Neural progenitor cell (in vitro differentiated cells): ENCODE measurements around the gene LCAT. TPM values are rescaled to one million over a fixed set of nuclear protein-coding genes. Genes with fewer than 3 reads are reported as not detected.

Experiments used
- DNase-seq: peaks from one replicate; pipeline ENCODE4 v3.0.0-alpha.2; 2016; ENCODE audit warnings: low spot score
- H2AFZ ChIP-seq: fragments of 200-600 bp; sonication (generic); replicated peaks from 2 replicates; pipeline ENCODE4 v1.6.1; 2016; ENCODE audit warnings: antibody characterized with exemption
- H3F3A ChIP-seq: fragments of 200-600 bp; sonication (generic); 2 replicates; pipeline ENCODE4 v1.6.1; 2016; ENCODE audit warnings: antibody characterized with exemption, low read depth
- H3K27ac ChIP-seq: fragments of 200-600 bp; sonication (generic); 2 replicates; pipeline ENCODE4 v1.5.1; 2016; ENCODE audit warnings: mild to moderate bottlenecking
- H3K27me3 ChIP-seq: fragments of 200-600 bp; sonication (generic); 2 replicates; pipeline ENCODE4 v1.6.1; 2016; ENCODE audit warnings: mild to moderate bottlenecking, moderate library complexity
- H3K36me3 ChIP-seq: fragments of 200-600 bp; sonication (generic); 2 replicates; pipeline ENCODE4 v1.5.1; 2016
- H3K4me1 ChIP-seq: fragments of 200-600 bp; sonication (generic); 2 replicates; pipeline ENCODE4 v1.6.1; 2016; ENCODE audit warnings: mixed run types
- H3K4me2 ChIP-seq: fragments of 200-600 bp; sonication (generic); 2 replicates; pipeline ENCODE4 v1.6.1; 2016
- H3K4me3 ChIP-seq: fragments of 200-600 bp; sonication (generic); 2 replicates; pipeline ENCODE4 v1.5.1; 2016
- H3K79me2 ChIP-seq: fragments of 200-600 bp; sonication (generic); 2 replicates; pipeline ENCODE4 v1.6.1; 2016; ENCODE audit warnings: low read depth
- H3K9ac ChIP-seq: fragments of 200-600 bp; sonication (generic); 2 replicates; pipeline ENCODE4 v1.6.1; 2016
- H3K9me3 ChIP-seq: fragments of 200-600 bp; sonication (generic); 2 replicates; pipeline ENCODE4 v1.5.1; 2016; ENCODE audit warnings: low read depth
- H4K20me1 ChIP-seq: fragments of 200-600 bp; sonication (generic); 2 replicates; pipeline ENCODE4 v1.6.1; 2016; ENCODE audit warnings: low read depth
- H3K27ac Mint-ChIP-seq: 3 replicates; pipeline ENCODE4 v1.8.0; 2021; ENCODE audit warnings: mixed read lengths
- H3K27me3 Mint-ChIP-seq: 2 replicates; pipeline ENCODE4 v1.8.0; 2022; ENCODE audit warnings: low read depth, mild to moderate bottlenecking, inconsistent platforms, moderate library complexity, mixed read lengths; ENCODE audit not compliant: insufficient read depth
- H3K36me3 Mint-ChIP-seq: 3 replicates; pipeline ENCODE4 v1.8.0; 2021; ENCODE audit warnings: mixed read lengths
- H3K4me1 Mint-ChIP-seq: 3 replicates; pipeline ENCODE4 v1.8.0; 2021; ENCODE audit warnings: mixed read lengths
- H3K4me3 Mint-ChIP-seq: 3 replicates; pipeline ENCODE4 v1.8.0; 2021; ENCODE audit warnings: mild to moderate bottlenecking, moderate library complexity, mixed read lengths
- H3K9me3 Mint-ChIP-seq: 3 replicates; pipeline ENCODE4 v1.8.0; 2020; ENCODE audit warnings: mixed read lengths
- EZH2 ChIP-seq: fragments of 200-600 bp; sonication (generic); IDR thresholded peaks from 2 replicates; pipeline ENCODE4 v1.6.1; 2017; ENCODE audit warnings: antibody characterized with exemption, mild to moderate bottlenecking, moderate library complexity
- EZH2phosphoT487 ChIP-seq: fragments of 200-600 bp; sonication (generic); IDR thresholded peaks from 2 replicates; pipeline ENCODE4 v1.6.1; 2017; ENCODE audit warnings: antibody characterized with exemption
- total RNA-seq: library from RNA; depleted of rRNA; stranded (reverse); fragments of >200 nt; gene quantifications from 2 replicates; pipeline ENCODE4 v1.2.3, GENCODE V29; 2015; ENCODE audit warnings: low replicate concordance
- TF ChIP-seq, protein P1 (sequence below): fragments of 200-600 bp; sonication (generic); IDR thresholded peaks from 2 replicates; pipeline ENCODE4 v1.5.1; 2017; ENCODE audit warnings: antibody characterized with exemption, mild to moderate bottlenecking

Gene LCAT
- total RNA-seq, 1 donor from 2014 or later: 1.5 TPM

DNA sequence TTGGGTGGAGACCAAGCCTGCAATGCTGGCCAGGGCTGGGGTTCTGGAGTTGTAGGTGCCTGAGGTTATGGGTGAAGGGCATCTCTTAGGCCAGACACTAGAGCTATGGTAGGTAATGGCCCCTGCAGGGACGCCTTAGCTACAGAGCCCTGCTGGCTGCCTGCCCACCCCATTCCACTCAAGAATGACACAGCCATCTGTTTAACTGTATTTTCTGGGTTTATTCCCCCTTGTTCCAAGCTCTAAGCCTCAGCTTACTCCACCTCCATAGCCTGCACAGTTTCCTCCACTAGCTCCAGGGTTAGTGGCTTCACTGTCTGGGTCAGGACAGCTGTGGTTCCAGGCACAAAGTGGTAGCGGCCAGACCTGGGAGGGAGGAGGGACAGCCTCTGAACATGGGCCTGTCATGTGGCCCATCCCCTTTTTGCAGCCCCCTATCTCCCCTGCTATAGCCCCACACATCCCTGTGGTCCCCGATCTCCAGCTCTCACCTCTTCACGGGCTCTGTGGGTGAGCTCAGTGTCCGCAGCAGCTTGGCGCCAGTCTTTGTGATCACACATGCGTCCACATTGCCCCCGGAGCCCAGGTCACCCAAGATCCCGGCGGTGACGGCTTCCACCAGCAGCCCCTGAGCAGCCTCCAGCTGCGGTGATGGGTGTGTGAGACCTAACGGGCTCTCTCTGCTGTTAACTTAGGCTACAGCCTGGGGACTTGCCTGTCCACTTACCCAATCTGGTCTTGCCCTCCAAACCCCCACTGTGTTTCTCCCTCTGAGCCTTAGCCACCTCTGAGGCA lies 9.4 kb downstream of the LCAT start:
- Mint-ChIP-seq H3K4me3 (peak overlapping the region; percentile 100), H3K27ac (peak overlapping the region; percentile 2)
- H3K9me3 ChIP-seq: no peaks in the 10 kb centered on the region

DNA sequence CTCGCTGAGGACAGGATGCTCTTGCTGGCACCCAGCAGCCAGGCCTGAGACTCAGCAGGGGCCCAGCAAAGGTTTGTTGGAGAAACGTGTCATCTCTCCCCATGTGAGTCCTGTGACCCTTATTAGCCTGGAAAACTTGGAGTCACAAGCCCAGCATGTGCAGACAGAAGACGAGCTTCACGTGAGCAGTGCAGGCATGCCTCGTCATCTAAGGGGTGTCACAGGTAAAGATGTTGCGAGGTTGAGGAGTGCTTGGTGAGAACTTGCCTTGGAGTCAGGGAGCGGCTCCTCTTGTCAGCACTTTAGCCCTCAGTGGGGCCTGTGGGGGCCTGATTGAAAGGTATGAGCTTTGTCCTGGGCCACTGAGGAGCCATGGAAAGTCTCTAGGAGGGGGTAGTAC lies 10.1 kb downstream of the LCAT start:
- Mint-ChIP-seq H3K27me3 (peaks cover 15% of the 10 kb centered on the region), H3K4me1 (peaks cover 21% of the 10 kb centered on the region), H3K9me3 (no peaks in the 10 kb centered on the region), H3K27ac (no peak overlapping the region), H3K4me3 (peak overlapping the region; percentile 100), H3K36me3 (peaks cover 2% of the 10 kb centered on the region)
- TF ChIP-seq, protein P1, sequence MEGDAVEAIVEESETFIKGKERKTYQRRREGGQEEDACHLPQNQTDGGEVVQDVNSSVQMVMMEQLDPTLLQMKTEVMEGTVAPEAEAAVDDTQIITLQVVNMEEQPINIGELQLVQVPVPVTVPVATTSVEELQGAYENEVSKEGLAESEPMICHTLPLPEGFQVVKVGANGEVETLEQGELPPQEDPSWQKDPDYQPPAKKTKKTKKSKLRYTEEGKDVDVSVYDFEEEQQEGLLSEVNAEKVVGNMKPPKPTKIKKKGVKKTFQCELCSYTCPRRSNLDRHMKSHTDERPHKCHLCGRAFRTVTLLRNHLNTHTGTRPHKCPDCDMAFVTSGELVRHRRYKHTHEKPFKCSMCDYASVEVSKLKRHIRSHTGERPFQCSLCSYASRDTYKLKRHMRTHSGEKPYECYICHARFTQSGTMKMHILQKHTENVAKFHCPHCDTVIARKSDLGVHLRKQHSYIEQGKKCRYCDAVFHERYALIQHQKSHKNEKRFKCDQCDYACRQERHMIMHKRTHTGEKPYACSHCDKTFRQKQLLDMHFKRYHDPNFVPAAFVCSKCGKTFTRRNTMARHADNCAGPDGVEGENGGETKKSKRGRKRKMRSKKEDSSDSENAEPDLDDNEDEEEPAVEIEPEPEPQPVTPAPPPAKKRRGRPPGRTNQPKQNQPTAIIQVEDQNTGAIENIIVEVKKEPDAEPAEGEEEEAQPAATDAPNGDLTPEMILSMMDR: no peak
- no peak for TF ChIP-seq EZH2phosphoT487
- TF ChIP-seq EZH2: no peak
- Histone ChIP-seq H3K9ac (no peak overlapping the region), H3K9me3 (no peaks in the 10 kb centered on the region), H3K27me3 (no peaks in the 10 kb centered on the region), H4K20me1 (peaks cover 21% of the 10 kb centered on the region), H3K4me2 (no peak overlapping the region), H3F3A (peaks cover 8% of the 10 kb centered on the region), H3K4me1 (peaks cover 12% of the 10 kb centered on the region), H3K27ac (no peak overlapping the region), H2AFZ (no peak overlapping the region), H3K79me2 (peaks cover 16% of the 10 kb centered on the region), H3K4me3 (no peak overlapping the region), H3K36me3 (no peaks in the 10 kb centered on the region)
- DNase-seq: no peak

More for the DNA sequence above, 9.4 kb downstream of the LCAT start:
- no peak overlapping the region for H3K27ac ChIP-seq
- no peak for DNase-seq
- H3K4me1 Mint-ChIP-seq: peaks cover 21% of the 10 kb centered on the region
- H3K36me3 ChIP-seq: no peaks in the 10 kb centered on the region
- peaks cover 16% of the 10 kb centered on the region for H3K27me3 Mint-ChIP-seq
- peaks cover 19% of the 10 kb centered on the region for H4K20me1 ChIP-seq
- H2AFZ ChIP-seq: no peak overlapping the region
- H3K4me1 ChIP-seq: peaks cover 12% of the 10 kb centered on the region
- no peak for TF ChIP-seq EZH2
- TF ChIP-seq, protein P1: no peak
- no peak for TF ChIP-seq EZH2phosphoT487
- H3K4me3 ChIP-seq: peak overlapping the region; percentile 78
- peak overlapping the region; percentile 94 for H3K4me2 ChIP-seq
- H3K36me3 Mint-ChIP-seq: peaks cover 4% of the 10 kb centered on the region
- H3K79me2 ChIP-seq: peaks cover 16% of the 10 kb centered on the region
- no peak overlapping the region for H3K9ac ChIP-seq
- H3K9me3 Mint-ChIP-seq: no peaks in the 10 kb centered on the region
- peaks cover 8% of the 10 kb centered on the region for H3F3A ChIP-seq
- no peaks in the 10 kb centered on the region for H3K27me3 ChIP-seq

DNA sequence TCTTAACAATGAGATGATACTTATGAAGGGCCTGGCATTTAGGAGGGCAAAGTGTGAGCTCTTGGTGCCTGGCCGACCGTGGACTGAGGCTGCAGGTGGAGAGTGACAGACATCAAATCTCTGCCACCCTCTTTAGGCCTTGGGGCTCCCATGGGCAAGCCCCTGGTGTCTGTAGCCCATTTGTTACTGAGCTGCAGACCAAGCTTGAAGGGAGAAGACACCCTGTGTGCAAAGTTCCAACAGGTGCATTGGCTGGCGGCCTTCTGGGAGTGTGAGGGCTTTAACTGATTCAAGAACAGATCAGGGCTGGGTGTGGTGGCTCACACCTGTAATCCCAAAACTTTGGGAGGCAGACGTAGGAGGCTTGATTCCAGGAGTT lies 11.5 kb downstream of the LCAT start:
- H3K27me3 Mint-ChIP-seq: peaks cover 15% of the 10 kb centered on the region
- no peak overlapping the region for H3K9ac ChIP-seq
- peaks cover 27% of the 10 kb centered on the region for H4K20me1 ChIP-seq
- H3K36me3 Mint-ChIP-seq: peaks cover 5% of the 10 kb centered on the region
- no peaks in the 10 kb centered on the region for H3K9me3 ChIP-seq
- H3K4me3 Mint-ChIP-seq: no peak overlapping the region
- H3K36me3 ChIP-seq: no peaks in the 10 kb centered on the region
- no peaks in the 10 kb centered on the region for H3K27me3 ChIP-seq
- no peak for DNase-seq
- no peak overlapping the region for H3K27ac Mint-ChIP-seq
- H2AFZ ChIP-seq: no peak overlapping the region
- peaks cover 13% of the 10 kb centered on the region for H3K79me2 ChIP-seq
- peaks cover 21% of the 10 kb centered on the region for H3K4me1 Mint-ChIP-seq
- no peak overlapping the region for H3K4me2 ChIP-seq
- H3K4me3 ChIP-seq: no peak overlapping the region
- H3F3A ChIP-seq: peaks cover 8% of the 10 kb centered on the region
- peaks cover 12% of the 10 kb centered on the region for H3K4me1 ChIP-seq
- H3K27ac ChIP-seq: no peak overlapping the region
- TF ChIP-seq EZH2phosphoT487: no peak
- TF ChIP-seq EZH2: no peak
- TF ChIP-seq, protein P1: no peak
- H3K9me3 Mint-ChIP-seq: no peaks in the 10 kb centered on the region
